ENCODE data around the gene CEP95.

- TF ChIP-seq CTCF (conservative IDR thresholded peaks at IDR 0.05 in 1 of 2, IDR thresholded peaks at IDR 0.05 in 1 of 2; ENCODE audit: extremely low read depth in 1 of 2, insufficient read depth in 1 of 2, low read depth in 1 of 2, low read length in 2 of 2) (no peak), EZH2 (IDR thresholded peaks at IDR 0.05; ENCODE audit: borderline replicate concordance, low read length) (no peak)
These were observed 18.5 kb upstream of the CEP95 start for GRCh38 chr17:64488301-64488700.

Data from mammary epithelial cell (primary cell).